Fibroblast of villous mesenchyme (primary cell): Measurements from ENCODE around the gene EVA1A. TPM values are rescaled to one million over a fixed set of nuclear protein-coding genes. Genes with fewer than 3 reads are reported as not detected.

Experiments
- DNase-seq: peaks from one replicate; pipeline ENCODE4 v3.0.0-alpha.2; 2010; ENCODE audit warnings: low read depth
- H3K4me3 ChIP-seq: 2 replicates; pipeline ENCODE4 v1.5.1; 2011; ENCODE audit warnings: low read depth, mild to moderate bottlenecking, low read length
- CTCF ChIP-seq: IDR thresholded peaks from 2 replicates; pipeline ENCODE4 v1.5.1; 2012; ENCODE audit warnings: low read depth, mild to moderate bottlenecking, low read length; ENCODE audit not compliant: insufficient read depth
- total RNA-seq: library from RNA; depleted of rRNA; stranded (reverse); fragments of >200 nt; gene quantifications from 2 replicates; pipeline ENCODE4 v1.2.3, GENCODE V29; 2012

The EVA1A gene
- total RNA-seq, 1 donor: 44.9 TPM

- no peak for DNase-seq
- no peak for TF ChIP-seq CTCF
- H3K4me3 ChIP-seq: no peak overlapping the region
Observed at GRCh38 chr2:75571730-75572430, 11.1 kb upstream of the EVA1A start.

GRCh38 chr2:75570948-75571729 is 10.4 kb upstream of the EVA1A start:
- peak; percentile 67 for DNase-seq
- H3K4me3 ChIP-seq: no peak overlapping the region
- TF ChIP-seq CTCF: no peak

GRCh38 chr2:75570024-75570947 is 9.5 kb upstream of the EVA1A start:
- no peak for TF ChIP-seq CTCF
- no peak for DNase-seq
- H3K4me3 ChIP-seq: no peak overlapping the region

- DNase-seq: no peak
- no peak overlapping the region for H3K4me3 ChIP-seq
- no peak for TF ChIP-seq CTCF
Observed at GRCh38 chr2:75569546-75569945, 8.8 kb upstream of the EVA1A start.

- no peak for DNase-seq
- no peak for TF ChIP-seq CTCF
- no peak overlapping the region for H3K4me3 ChIP-seq
Observed at GRCh38 chr2:75568174-75568573, 7.4 kb upstream of the EVA1A start.
